IMR-90 (cell line): Measurements from ENCODE around the gene AP3S1. TPM values are rescaled to one million over a fixed set of nuclear protein-coding genes. Genes with fewer than 3 reads are reported as not detected.

Experiments
- ATAC-seq: fragments of 200-7000 bp; cut with Tn5 transposase; 2 replicates; pipeline ENCODE4 v1.9.1; 2020; ENCODE audit warnings: low read depth, mild to moderate bottlenecking, moderate library complexity
- BruUV-seq: library from RNA; stranded (reverse); fragments of 400-500 nt; replicated peaks from 2 replicates; lab custom pipeline; 2021; lab: Mats Ljungman, UMichigan
- CTCF ChIA-PET: fragments of 300-600 bp; formaldehyde crosslinking; extraction: SDS; loops from one replicate; lab custom pipeline; 2021; ENCODE audit warnings: antibody characterized with exemption; lab: Yijun Ruan, JAX
- POLR2A ChIA-PET: fragments of 300-600 bp; sonication (Branson Sonifier 250); formaldehyde crosslinking; loops from one replicate; lab custom pipeline; 2022; ENCODE audit warnings: antibody characterized with exemption; ENCODE audit not compliant: unreplicated experiment; lab: Charles Lee
- DNase-seq: peaks from one replicate; pipeline ENCODE4 v3.0.0; 2013
- H2AFZ ChIP-seq: replicated peaks from 2 replicates; pipeline ENCODE3; 2013; ENCODE audit warnings: low read length, mild to moderate bottlenecking; ENCODE audit not compliant: poor library complexity
- H2AK5ac ChIP-seq: 2 replicates; pipeline ENCODE4 v1.6.1; 2013; ENCODE audit warnings: low read depth, low read length, inconsistent platforms
- H2AK9ac ChIP-seq: replicated peaks from 2 replicates; pipeline ENCODE3; 2013; ENCODE audit warnings: mild to moderate bottlenecking, low read depth, low read length, moderate library complexity; ENCODE audit not compliant: poor library complexity
- H2BK120ac ChIP-seq: 2 replicates; pipeline ENCODE4 v1.6.1; 2013; ENCODE audit warnings: low read depth, low read length, inconsistent platforms
- H2BK15ac ChIP-seq: 3 replicates; pipeline ENCODE4 v1.6.1; 2013; ENCODE audit warnings: low read depth, low read length, inconsistent platforms
- H2BK20ac ChIP-seq: 2 replicates; pipeline ENCODE4 v1.6.1; 2013; ENCODE audit warnings: low read depth, mild to moderate bottlenecking, inconsistent platforms, low read length, moderate library complexity
- H2BK5ac ChIP-seq: 2 replicates; pipeline ENCODE4 v1.6.1; 2013; ENCODE audit warnings: mild to moderate bottlenecking, low read depth, low read length, inconsistent platforms; ENCODE audit not compliant: poor library complexity, severe bottlenecking
- H3K14ac ChIP-seq: replicated peaks from 2 replicates; pipeline ENCODE4 v1.6.1; 2013; ENCODE audit warnings: low read depth, low read length, inconsistent platforms
- H3K18ac ChIP-seq: 2 replicates; pipeline ENCODE4 v1.6.1; 2013; ENCODE audit warnings: low read depth, low read length, control low read depth
- H3K23ac ChIP-seq: 2 replicates; pipeline ENCODE4 v1.6.1; 2013; ENCODE audit warnings: low read depth, low read length, inconsistent platforms
- H3K27ac ChIP-seq: 2 replicates; pipeline ENCODE4 v1.5.1; 2013; ENCODE audit warnings: mild to moderate bottlenecking, control low read depth, low read length; ENCODE audit not compliant: insufficient read depth
- H3K27me3 ChIP-seq: 2 replicates; pipeline ENCODE4 v1.6.1; 2013; ENCODE audit warnings: low read length; ENCODE audit not compliant: control insufficient read depth, insufficient read depth
- H3K36me3 ChIP-seq: 2 replicates; pipeline ENCODE4 v1.6.1; 2013; ENCODE audit warnings: low read length, mixed read lengths; ENCODE audit not compliant: control insufficient read depth, insufficient read depth
- H3K4ac ChIP-seq: 2 replicates; pipeline ENCODE4 v1.6.1; 2013; ENCODE audit warnings: low read depth, low read length, inconsistent platforms
- H3K4me1 ChIP-seq: 2 replicates; pipeline ENCODE4 v1.6.1; 2013; ENCODE audit warnings: low read length, mixed read lengths; ENCODE audit not compliant: control insufficient read depth, insufficient read depth
- H3K4me2 ChIP-seq: 2 replicates; pipeline ENCODE4 v1.6.1; 2013; ENCODE audit warnings: low read depth, mild to moderate bottlenecking, control low read depth, low read length, moderate library complexity
- H3K4me3 ChIP-seq: 2 replicates; pipeline ENCODE4 v1.5.1; 2013; ENCODE audit warnings: low read depth, mild to moderate bottlenecking, control low read depth, low read length, moderate library complexity; ENCODE audit not compliant: insufficient read depth
- H3K56ac ChIP-seq: 2 replicates; pipeline ENCODE4 v1.6.1; 2013; ENCODE audit warnings: low read length, inconsistent platforms; ENCODE audit not compliant: insufficient read depth; ENCODE audit errors: extremely low read depth
- H3K79me1 ChIP-seq, 2 experiments: 2 replicates each; pipeline ENCODE4 v1.6.1; 2013; ENCODE audit warnings: low read length in 2 of 2, inconsistent platforms in 1 of 2, low read depth in 1 of 2
- H3K9ac ChIP-seq: 2 replicates; pipeline ENCODE4 v1.6.1; 2013; ENCODE audit warnings: low read depth, low read length, control low read depth
- H3K9me1 ChIP-seq: 2 replicates; pipeline ENCODE4 v1.6.1; 2013; ENCODE audit warnings: low read length, inconsistent platforms; ENCODE audit not compliant: insufficient read depth
- H3K9me3 ChIP-seq: 2 replicates; pipeline ENCODE4 v1.6.1; 2013; ENCODE audit warnings: low read length; ENCODE audit not compliant: control insufficient read depth, insufficient read depth
- H4K20me1 ChIP-seq: 2 replicates; pipeline ENCODE4 v1.6.1; 2013; ENCODE audit warnings: low read length, inconsistent platforms; ENCODE audit not compliant: insufficient read depth
- H4K5ac ChIP-seq: 2 replicates; pipeline ENCODE4 v1.6.1; 2013; ENCODE audit warnings: mild to moderate bottlenecking, low read depth, low read length, control low read depth
- H4K8ac ChIP-seq, 2 experiments: 2 replicates each; pipeline ENCODE4 v1.6.1; 2013; ENCODE audit warnings: low read depth in 2 of 2, low read length in 2 of 2, control low read depth in 1 of 2, inconsistent platforms in 1 of 2
- H4K91ac ChIP-seq: 2 replicates; pipeline ENCODE4 v1.6.1; 2013; ENCODE audit warnings: low read depth, low read length, inconsistent platforms; ENCODE audit not compliant: insufficient read depth
- CTCF ChIP-seq: conservative IDR thresholded peaks from 2 replicates; pipeline ENCODE4 v1.5.1; 2012; ENCODE audit warnings: mild to moderate bottlenecking, low read depth, low read length, improper control_type of control experiment
- MAZ ChIP-seq: IDR thresholded peaks from 2 replicates; pipeline ENCODE4 v1.6.1; 2012; ENCODE audit warnings: low read depth, mild to moderate bottlenecking, low read length, improper control_type of control experiment, moderate library complexity, borderline replicate concordance
- dilution Hi-C: fragments of 300-500 bp; cut with HindIII; formaldehyde crosslinking; loops from one replicate; pipeline ENCODE4 v1.14.3; 2018; ENCODE audit warnings: low sequenced_read_pairs; ENCODE audit not compliant: unreplicated experiment
- in situ Hi-C: fragments of 300-500 bp; cut with MboI; formaldehyde crosslinking; loops from 3 replicates; pipeline ENCODE4 v1.14.3; 2019; ENCODE audit warnings: low sequenced_read_pairs, inconsistent platforms, mixed read lengths
- intact Hi-C: fragments of 100-400 bp; cut with micrococcal nuclease; formaldehyde crosslinking; loops from 2 replicates; pipeline ENCODE4 v1.10.0; 2022
- polyA plus RNA-seq, 3 experiments: library from polyadenylated mRNA; depleted of rRNA; stranded (reverse); fragments of >200 nt; gene quantifications; 2 replicates each; pipeline ENCODE4 v1.2.3, GENCODE V29; 2012; ENCODE audit warnings: low replicate concordance in 1 of 3
- total RNA-seq: library from RNA; depleted of rRNA; stranded (reverse); fragments of >200 nt; gene quantifications from 2 replicates; pipeline ENCODE4 v1.2.3, GENCODE V29; 2012

Gene AP3S1
- total and polyA plus RNA-seq, 2 of the 4 experiments (the other 2 are of a cell fraction), result 21.9 to 73.1 TPM

- no TSS peak for BruUV-seq
- no peak overlapping the region for H3K23ac ChIP-seq
- H3K27me3 ChIP-seq, result no peaks in the 10 kb centered on the region
- no peak overlapping the region for H2BK20ac ChIP-seq
- in situ Hi-C loops (no loop called here), intact Hi-C loops (no loop called here), dilution Hi-C loops (no loop called here)
- no peak overlapping the region for H2AK5ac ChIP-seq
- TF ChIP-seq MAZ (no peak), CTCF (no peak)
- no peak overlapping the region for H3K14ac ChIP-seq
- H2BK15ac ChIP-seq, result no peak overlapping the region
- no peak overlapping the region for H3K9ac ChIP-seq
- H4K5ac ChIP-seq, result no peak overlapping the region
- H3K4me2 ChIP-seq, result no peak overlapping the region
- POLR2A ChIA-PET, result no interaction called here
- no peak overlapping the region for H4K8ac ChIP-seq
- no peak overlapping the region for H3K18ac ChIP-seq
- no peaks in the 10 kb centered on the region for H3K9me3 ChIP-seq
- ATAC-seq (peak; percentile 24; the same call in 1 of the 2 replicates), DNase-seq (no peak)
- no peak overlapping the region for H2BK120ac ChIP-seq
- H3K4me1 ChIP-seq, result peaks cover 9% of the 10 kb centered on the region
- no peak overlapping the region for H3K4ac ChIP-seq
- peaks cover 42% of the 10 kb centered on the region for H4K20me1 ChIP-seq
- H3K56ac ChIP-seq, result no peak overlapping the region
- H2BK5ac ChIP-seq, result no peak overlapping the region
- H2AK9ac ChIP-seq, result no peak overlapping the region
- no peaks in the 10 kb centered on the region; the same call in 1 of the 2 replicates for H3K9me1 ChIP-seq
- H3K27ac ChIP-seq, result no peak overlapping the region
- CTCF ChIA-PET, result no interaction called here
- H3K36me3 ChIP-seq, result no peaks in the 10 kb centered on the region
- H3K79me1 ChIP-seq, result peaks cover 29 to 58% of the 10 kb centered on the region in 2 experiments
- no peak overlapping the region for H4K91ac ChIP-seq
- H2AFZ ChIP-seq, result no peak overlapping the region
- no peak overlapping the region for H3K4me3 ChIP-seq
These were observed 17.6 kb downstream of the AP3S1 start for GRCh38 chr5:115859378-115859777.
